NCI-H146 (cell line): Measurements from ENCODE around the gene IFNA2.
"Not testable (repeated sequence)": the region's sequence is repeated elsewhere in the genome, so short reads cannot be mapped to it uniquely, and the experiment has no call there.

ENCODE experiments used
- DNase-seq: peaks from one replicate; lab custom pipeline; 2025; lab: John Stamatoyannopoulos, UW

The IFNA2 gene

GRCh38 chr9:21381448-21382339 lies 3.5 kb downstream of the IFNA2 start:
- DNase-seq = no peak

GRCh38 chr9:21371467-21371866 lies 13.7 kb downstream of the IFNA2 start:
- DNase-seq = not testable (repeated sequence)

GRCh38 chr9:21367957-21368356 lies 17.2 kb downstream of the IFNA2 start, which contains the start of gene IFNA13:
TSS of gene IFNA13 (minus strand) at chr9:21368057. CDS start at chr9:21368010, 47 bp downstream.
- DNase-seq = no peak

- DNase-seq = not testable (repeated sequence)
Measured at GRCh38 chr9:21367169-21367568, 18.0 kb downstream of the IFNA2 start.

- no peak for DNase-seq
Measured at GRCh38 chr9:21362287-21362686, 22.9 kb downstream of the IFNA2 start.

- DNase-seq = no peak
Measured at GRCh38 chr9:21357479-21358460, 27.4 kb downstream of the IFNA2 start.

GRCh38 chr9:21350787-21351186 lies 34.4 kb downstream of the IFNA2 start, which contains the start of gene IFNA6:
TSS of gene IFNA6 (minus strand) at chr9:21350887. CDS start at chr9:21350887, 0 bp downstream.
- no peak for DNase-seq

GRCh38 chr9:21348430-21348970 lies 36.7 kb downstream of the IFNA2 start:
- DNase-seq = no peak

- DNase-seq = no peak
Measured at GRCh38 chr9:21340735-21341134, 44.5 kb downstream of the IFNA2 start.

- no peak for DNase-seq
Measured at GRCh38 chr9:21336457-21336856, 48.7 kb downstream of the IFNA2 start.

GRCh38 chr9:21334701-21335632 lies 50.2 kb downstream of the IFNA2 start, which contains the start of gene KLHL9:
TSS of gene KLHL9 (minus strand) at chr9:21335404. CDS start at chr9:21334859, 545 bp downstream.
- peak; percentile 97 for DNase-seq
